H9 (cell line): Measurements from ENCODE around the gene EHD3. TPM values are rescaled to one million over a fixed set of nuclear protein-coding genes. Genes with fewer than 3 reads are reported as not detected.

Source experiments
- DNase-seq: peaks from one replicate; pipeline ENCODE4 v3.0.0-alpha.2; 2017
- H2AFZ ChIP-seq: one replicate; pipeline ENCODE4 v1.6.1; 2013; ENCODE audit warnings: mild to moderate bottlenecking, low read length, control low read depth, moderate library complexity
- H2AK5ac ChIP-seq: 2 replicates; pipeline ENCODE4 v1.6.1; 2013; ENCODE audit warnings: low read length, control low read depth, mixed read lengths; ENCODE audit not compliant: insufficient read length
- H2BK120ac ChIP-seq: one replicate; pipeline ENCODE4 v1.6.1; 2013; ENCODE audit warnings: low read depth, mild to moderate bottlenecking, low read length, control low read depth, inconsistent platforms; ENCODE audit not compliant: poor library complexity, severe bottlenecking
- H2BK12ac ChIP-seq: 2 replicates; pipeline ENCODE4 v1.6.1; 2013; ENCODE audit warnings: low read length, control low read depth, mixed read lengths, low read depth; ENCODE audit not compliant: insufficient read length
- H2BK15ac ChIP-seq: 2 replicates; pipeline ENCODE4 v1.6.1; 2013; ENCODE audit warnings: low read depth, low read length, control low read depth
- H2BK20ac ChIP-seq: one replicate; pipeline ENCODE4 v1.6.1; 2013; ENCODE audit warnings: low read depth, mild to moderate bottlenecking, low read length, control low read depth, inconsistent platforms; ENCODE audit not compliant: poor library complexity, severe bottlenecking
- H2BK5ac ChIP-seq: 2 replicates; pipeline ENCODE4 v1.6.1; 2013; ENCODE audit warnings: low read length, control low read depth, mixed read lengths; ENCODE audit not compliant: insufficient read length
- H3K14ac ChIP-seq: 2 replicates; pipeline ENCODE4 v1.6.1; 2013; ENCODE audit warnings: low read length, control low read depth; ENCODE audit not compliant: insufficient read depth
- H3K18ac ChIP-seq: 2 replicates; pipeline ENCODE4 v1.6.1; 2013; ENCODE audit warnings: low read depth, mild to moderate bottlenecking, mixed read lengths, low read length, control low read depth; ENCODE audit not compliant: insufficient read length
- H3K23ac ChIP-seq: 2 replicates; pipeline ENCODE4 v1.6.1; 2013; ENCODE audit warnings: low read length, control low read depth, mixed read lengths, low read depth; ENCODE audit not compliant: insufficient read length
- H3K23me2 ChIP-seq: 2 replicates; pipeline ENCODE4 v1.6.1; 2013; ENCODE audit warnings: low read depth, mild to moderate bottlenecking, mixed read lengths, low read length, control low read depth; ENCODE audit not compliant: insufficient read length, poor library complexity, severe bottlenecking
- H3K27ac ChIP-seq: 2 replicates; pipeline ENCODE4 v1.5.1; 2013; ENCODE audit warnings: low read length, control low read depth, mixed read lengths, low read depth; ENCODE audit not compliant: insufficient read length
- H3K27me3 ChIP-seq: 2 replicates; pipeline ENCODE4 v1.6.1; 2013; ENCODE audit warnings: low read length, control low read depth, inconsistent platforms; ENCODE audit not compliant: insufficient read depth
- H3K4ac ChIP-seq: 2 replicates; pipeline ENCODE4 v1.6.1; 2013; ENCODE audit warnings: low read depth, mild to moderate bottlenecking, control low read depth, inconsistent platforms, low read length, moderate library complexity
- H3K4me1 ChIP-seq: 2 replicates; pipeline ENCODE4 v1.6.1; 2013; ENCODE audit warnings: low read length, control low read depth, inconsistent platforms; ENCODE audit not compliant: insufficient read depth
- H3K4me2 ChIP-seq: 2 replicates; pipeline ENCODE4 v1.6.1; 2013; ENCODE audit warnings: low read length, control low read depth, mixed read lengths; ENCODE audit not compliant: insufficient read length, insufficient read depth
- H3K56ac ChIP-seq: 2 replicates; pipeline ENCODE4 v1.6.1; 2013; ENCODE audit warnings: low read depth, mild to moderate bottlenecking, mixed read lengths, low read length, control low read depth; ENCODE audit not compliant: insufficient read length
- H3K79me1 ChIP-seq: 2 replicates; pipeline ENCODE4 v1.6.1; 2013; ENCODE audit warnings: low read depth, mild to moderate bottlenecking, moderate library complexity, low read length, control low read depth, inconsistent platforms; ENCODE audit not compliant: insufficient read depth, poor library complexity, severe bottlenecking
- H3K79me2 ChIP-seq: 2 replicates; pipeline ENCODE4 v1.6.1; 2013; ENCODE audit warnings: low read length, control low read depth, inconsistent platforms; ENCODE audit not compliant: insufficient read depth
- H3K9ac ChIP-seq: 2 replicates; pipeline ENCODE4 v1.6.1; 2013; ENCODE audit warnings: low read length, control low read depth, mixed read lengths; ENCODE audit not compliant: insufficient read length; ENCODE audit errors: extremely low read depth
- H3K9me3 ChIP-seq: one replicate; pipeline ENCODE4 v1.6.1; 2013; ENCODE audit warnings: low read depth, low read length, inconsistent platforms; ENCODE audit not compliant: control insufficient read depth
- H3T11ph ChIP-seq: one replicate; pipeline ENCODE4 v1.6.1; 2013; ENCODE audit warnings: mild to moderate bottlenecking, low read length, control low read depth, inconsistent platforms
- H4K20me1 ChIP-seq: one replicate; pipeline ENCODE4 v1.6.1; 2013; ENCODE audit not compliant: control insufficient read depth, insufficient read length, insufficient read depth
- H4K5ac ChIP-seq: 2 replicates; pipeline ENCODE4 v1.6.1; 2013; ENCODE audit warnings: low read depth, mild to moderate bottlenecking, mixed read lengths, low read length, control low read depth; ENCODE audit not compliant: insufficient read length
- H4K8ac ChIP-seq: replicated peaks from 2 replicates; pipeline ENCODE4 v1.6.1; 2013; ENCODE audit warnings: low read length, control low read depth, mixed read lengths, low read depth; ENCODE audit not compliant: insufficient read length
- H4K91ac ChIP-seq: 2 replicates; pipeline ENCODE4 v1.6.1; 2013; ENCODE audit warnings: low read depth, mild to moderate bottlenecking, moderate library complexity, mixed read lengths, low read length, control low read depth; ENCODE audit not compliant: insufficient read length
- H3K27ac Mint-ChIP-seq, 3 experiments: 2 replicates in 2 of 3; 3 replicates in 1 of 3; pipeline ENCODE4 v1.8.0; 2020 to 2021; ENCODE audit warnings: mixed read lengths in 3 of 3, mild to moderate bottlenecking in 1 of 3, moderate library complexity in 1 of 3
- H3K27me3 Mint-ChIP-seq: 2 replicates; pipeline ENCODE4 v1.8.0; 2021; ENCODE audit warnings: low read depth, mild to moderate bottlenecking, moderate library complexity, mixed read lengths
- H3K36me3 Mint-ChIP-seq, 3 experiments: 2 replicates in 2 of 3; 3 replicates in 1 of 3; pipeline ENCODE4 v1.8.0; 2020 to 2021; ENCODE audit warnings: low read depth in 3 of 3, mixed read lengths in 3 of 3; ENCODE audit not compliant: insufficient read depth in 1 of 3
- H3K4me1 Mint-ChIP-seq, 2 experiments: 2 replicates each; pipeline ENCODE4 v1.8.0; 2020; ENCODE audit warnings: mixed read lengths in 2 of 2
- H3K4me3 Mint-ChIP-seq, 2 experiments: 2 replicates in 1 of 2; 3 replicates in 1 of 2; pipeline ENCODE4 v1.8.0; 2020 to 2021; ENCODE audit warnings: mild to moderate bottlenecking in 2 of 2, mixed read lengths in 2 of 2, moderate library complexity in 1 of 2
- H3K9me3 Mint-ChIP-seq, 2 experiments: 2 replicates in 1 of 2; 3 replicates in 1 of 2; pipeline ENCODE4 v1.8.0; 2020; ENCODE audit warnings: mild to moderate bottlenecking in 2 of 2, mixed read lengths in 2 of 2, moderate library complexity in 1 of 2
- WGBS: extraction: QIAGEN DNeasy Blood & Tissue Kit; methylation state at CpG from one replicate; pipeline ENCODE4 v1.1.7; 2013; ENCODE audit warnings: missing lambda C conversion rate, low lambda C conversion rate, mixed read lengths; ENCODE audit not compliant: insufficient read length; ENCODE audit errors: extremely low coverage; 5-methylcytosine and 5-hydroxymethylcytosine counted together
- total RNA-seq: library from RNA; stranded (reverse); gene quantifications from 2 replicates; pipeline ENCODE4 v1.2.1, GENCODE V29; 2021
- TF ChIP-seq, protein P1 (sequence below): fragments of 200-600 bp; sonication (generic); conservative IDR thresholded peaks from 3 replicates; pipeline ENCODE4 v1.8.0; 2021; ENCODE audit warnings: antibody characterized with exemption, mild to moderate bottlenecking

Gene EHD3
- total RNA-seq, 1 experiment from 2014 or later = 8.3 TPM

DNA sequence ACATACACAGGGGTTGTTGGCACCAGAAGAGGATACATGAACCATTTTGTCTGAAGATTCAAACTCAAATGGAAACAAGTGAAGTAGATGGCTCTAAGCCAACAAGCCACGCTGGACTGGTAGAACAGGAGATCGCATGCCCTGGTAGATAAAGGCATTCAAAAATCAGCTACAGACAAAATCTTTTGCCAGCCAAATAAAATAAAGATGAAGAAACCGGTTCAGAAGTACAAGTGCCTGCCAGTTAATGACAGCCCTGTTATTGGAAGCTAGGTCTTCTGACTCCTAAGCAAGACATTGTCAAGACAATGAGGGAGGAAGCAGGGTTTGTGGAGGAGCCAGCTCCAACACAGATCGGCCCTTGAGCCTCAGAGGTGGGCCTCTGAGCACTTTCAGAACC lies 52.3 kb downstream of the EHD3 start:
- H3K4me2 ChIP-seq = no peak overlapping the region
- peaks cover 3% of the 10 kb centered on the region; the same call in 1 of the 2 replicates for H3K4me1 ChIP-seq
- no peak overlapping the region for H2BK5ac ChIP-seq
- no peak overlapping the region for H3K14ac ChIP-seq
- no peaks in the 10 kb centered on the region for H3K79me1 ChIP-seq
- H2AFZ ChIP-seq = no peak overlapping the region
- no CpG with 5 or more reads among the region's 4 CpGs for WGBS
- H3K36me3 Mint-ChIP-seq = peaks cover 0 to 9% (median 2%) of the 10 kb centered on the region in 3 experiments; a peak in 4 of 7 replicates
- H3K9me3 Mint-ChIP-seq = peaks cover 0 to under 1% of the 10 kb centered on the region in 2 experiments; a peak in 1 of 5 replicates
- H2BK12ac ChIP-seq = no peak overlapping the region
- H2AK5ac ChIP-seq = no peak overlapping the region
- H2BK120ac ChIP-seq = no peak overlapping the region
- no peaks in the 10 kb centered on the region for H3K27me3 Mint-ChIP-seq
- no peak overlapping the region for H3K23ac ChIP-seq
- H3K27me3 ChIP-seq = no peaks in the 10 kb centered on the region
- no peaks in the 10 kb centered on the region for H3K9me3 ChIP-seq
- TF ChIP-seq, protein P1, sequence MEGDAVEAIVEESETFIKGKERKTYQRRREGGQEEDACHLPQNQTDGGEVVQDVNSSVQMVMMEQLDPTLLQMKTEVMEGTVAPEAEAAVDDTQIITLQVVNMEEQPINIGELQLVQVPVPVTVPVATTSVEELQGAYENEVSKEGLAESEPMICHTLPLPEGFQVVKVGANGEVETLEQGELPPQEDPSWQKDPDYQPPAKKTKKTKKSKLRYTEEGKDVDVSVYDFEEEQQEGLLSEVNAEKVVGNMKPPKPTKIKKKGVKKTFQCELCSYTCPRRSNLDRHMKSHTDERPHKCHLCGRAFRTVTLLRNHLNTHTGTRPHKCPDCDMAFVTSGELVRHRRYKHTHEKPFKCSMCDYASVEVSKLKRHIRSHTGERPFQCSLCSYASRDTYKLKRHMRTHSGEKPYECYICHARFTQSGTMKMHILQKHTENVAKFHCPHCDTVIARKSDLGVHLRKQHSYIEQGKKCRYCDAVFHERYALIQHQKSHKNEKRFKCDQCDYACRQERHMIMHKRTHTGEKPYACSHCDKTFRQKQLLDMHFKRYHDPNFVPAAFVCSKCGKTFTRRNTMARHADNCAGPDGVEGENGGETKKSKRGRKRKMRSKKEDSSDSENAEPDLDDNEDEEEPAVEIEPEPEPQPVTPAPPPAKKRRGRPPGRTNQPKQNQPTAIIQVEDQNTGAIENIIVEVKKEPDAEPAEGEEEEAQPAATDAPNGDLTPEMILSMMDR = no peak
- H3K18ac ChIP-seq = no peak overlapping the region
- H3K56ac ChIP-seq = no peak overlapping the region
- no peak overlapping the region for H3K4ac ChIP-seq
- no peaks in the 10 kb centered on the region for H3K23me2 ChIP-seq
- no peak overlapping the region for H3K27ac Mint-ChIP-seq
- no peak overlapping the region for H3T11ph ChIP-seq
- H4K5ac ChIP-seq = no peak overlapping the region
- H3K4me3 Mint-ChIP-seq = no peak overlapping the region
- H4K91ac ChIP-seq = no peak overlapping the region
- no peak overlapping the region for H2BK15ac ChIP-seq
- no peaks in the 10 kb centered on the region for H3K79me2 ChIP-seq
- H4K8ac ChIP-seq = no peak overlapping the region
- no peak overlapping the region for H2BK20ac ChIP-seq
- DNase-seq = no peak
- no peak overlapping the region for H3K9ac ChIP-seq
- H3K4me1 Mint-ChIP-seq = peaks cover 16 to 21% of the 10 kb centered on the region in 2 experiments
- H4K20me1 ChIP-seq = no peaks in the 10 kb centered on the region
- no peak overlapping the region for H3K27ac ChIP-seq
